Testis (tissue), 3 donors: ENCODE measurements around the gene SEMA4D. TPM values are rescaled to one million over a fixed set of nuclear protein-coding genes. Genes with fewer than 3 reads are reported as not detected.
A peak's percentile ranks its signal among the peaks of the same experiment; 100 is the strongest.

Source experiments
- DNase-seq: peaks from one replicate; pipeline ENCODE4 v3.0.0-alpha.2; 2019
- H3K27ac ChIP-seq, 2 donors: fragments of 200-600 bp; sonication (generic); one replicate each; pipeline ENCODE4 v1.5.1; 2019
- H3K27me3 ChIP-seq: fragments of 200-600 bp; sonication (generic); one replicate; pipeline ENCODE4 v1.5.1; 2019
- H3K36me3 ChIP-seq: fragments of 200-600 bp; sonication (generic); one replicate; pipeline ENCODE4 v1.5.1; 2017; ENCODE audit warnings: low read depth; ENCODE audit errors: missing control alignments
- H3K4me1 ChIP-seq: fragments of 200-600 bp; sonication (generic); one replicate; pipeline ENCODE4 v1.5.1; 2019
- H3K4me3 ChIP-seq, 2 donors: fragments of 200-600 bp; sonication (generic); one replicate each; pipeline ENCODE4 v1.5.1; 2017 to 2019
- H3K9me3 ChIP-seq: fragments of 200-600 bp; sonication (generic); one replicate; pipeline ENCODE4 v1.5.1; 2017
- POLR2A ChIP-seq: fragments of 450-650 bp; IDR thresholded peaks from one replicate; pipeline ENCODE4 v1.6.1; 2017; ENCODE audit warnings: antibody characterized with exemption, mild to moderate bottlenecking, moderate library complexity
- WGBS, 2 donors: methylation state at CpG; one replicate each; pipeline ENCODE4 v1.1.5; 2018; 5-methylcytosine and 5-hydroxymethylcytosine counted together
- intact Hi-C: fragments of 100-400 bp; cut with DNase I; formaldehyde crosslinking; loops from one replicate; pipeline ENCODE4 v1.15.1; 2023; ENCODE audit warnings: low total_unique reads
- polyA plus RNA-seq: library from polyadenylated mRNA; stranded (reverse); fragments of 350-450 nt; fragmentation: Illumina TruSeq; extraction: RNeasy Lipid Tissue Mini Kit (QIAGEN cat#74804); gene quantifications from one replicate; pipeline ENCODE4 v1.2.3, GENCODE V29; 2014; ENCODE audit warnings: low read depth, low replicate concordance; ENCODE audit not compliant: insufficient read depth
- total RNA-seq, 2 donors: library from RNA; depleted of rRNA; stranded (reverse); fragments of >200 nt; gene quantifications; one replicate each; pipeline ENCODE4 v1.2.3, GENCODE V29; 2016
- TF ChIP-seq, protein P1 (sequence below), 3 experiments: fragments of 450-650 bp in 2 of 3; fragments of 200-600 bp in 1 of 3; sonication (generic) in 1 of 3; IDR thresholded peaks; one replicate each; pipeline ENCODE4 v1.5.1; 2016 to 2019; ENCODE audit warnings: antibody characterized with exemption in 3 of 3, mild to moderate bottlenecking in 2 of 3, moderate library complexity in 1 of 3

The SEMA4D gene
- total and polyA plus RNA-seq, 3 donors from 2014 or later, result 26.2 to 53.1 (median 38.7) TPM

DNA sequence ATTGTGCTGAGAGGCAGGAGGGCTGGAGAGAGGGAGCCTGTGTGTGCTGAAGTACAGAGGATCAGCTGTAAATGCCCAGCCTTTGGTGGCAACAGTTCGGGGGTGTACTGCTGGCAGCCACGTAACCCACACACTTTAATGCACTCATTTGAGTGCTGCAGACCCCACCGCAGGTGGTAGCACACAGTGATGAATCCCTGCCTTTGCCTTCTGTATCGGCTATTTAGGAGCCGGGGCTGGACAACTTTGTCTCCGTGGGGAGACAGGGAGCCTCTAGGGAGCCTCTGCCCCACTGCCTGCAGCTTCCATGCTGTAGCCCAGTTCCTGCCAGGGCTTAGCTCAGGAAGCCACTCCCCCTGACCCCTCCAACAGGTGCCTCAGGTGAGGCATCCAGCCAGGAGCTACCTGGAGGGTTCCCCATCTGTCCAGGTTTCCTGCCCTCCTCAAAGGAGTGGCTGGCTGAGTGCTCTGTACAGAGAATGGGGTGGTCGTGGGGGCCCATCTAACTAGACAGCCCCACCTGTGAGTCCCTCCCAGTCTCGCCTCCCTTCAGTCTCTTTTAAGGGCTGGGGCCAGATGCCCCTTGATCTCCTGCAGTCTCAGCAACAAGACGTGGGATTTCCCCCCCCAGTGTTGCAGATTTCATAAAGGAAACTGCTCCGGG, 135.1 kb downstream of the SEMA4D start:
- no peaks in the 10 kb centered on the region for H3K36me3 ChIP-seq

DNA sequence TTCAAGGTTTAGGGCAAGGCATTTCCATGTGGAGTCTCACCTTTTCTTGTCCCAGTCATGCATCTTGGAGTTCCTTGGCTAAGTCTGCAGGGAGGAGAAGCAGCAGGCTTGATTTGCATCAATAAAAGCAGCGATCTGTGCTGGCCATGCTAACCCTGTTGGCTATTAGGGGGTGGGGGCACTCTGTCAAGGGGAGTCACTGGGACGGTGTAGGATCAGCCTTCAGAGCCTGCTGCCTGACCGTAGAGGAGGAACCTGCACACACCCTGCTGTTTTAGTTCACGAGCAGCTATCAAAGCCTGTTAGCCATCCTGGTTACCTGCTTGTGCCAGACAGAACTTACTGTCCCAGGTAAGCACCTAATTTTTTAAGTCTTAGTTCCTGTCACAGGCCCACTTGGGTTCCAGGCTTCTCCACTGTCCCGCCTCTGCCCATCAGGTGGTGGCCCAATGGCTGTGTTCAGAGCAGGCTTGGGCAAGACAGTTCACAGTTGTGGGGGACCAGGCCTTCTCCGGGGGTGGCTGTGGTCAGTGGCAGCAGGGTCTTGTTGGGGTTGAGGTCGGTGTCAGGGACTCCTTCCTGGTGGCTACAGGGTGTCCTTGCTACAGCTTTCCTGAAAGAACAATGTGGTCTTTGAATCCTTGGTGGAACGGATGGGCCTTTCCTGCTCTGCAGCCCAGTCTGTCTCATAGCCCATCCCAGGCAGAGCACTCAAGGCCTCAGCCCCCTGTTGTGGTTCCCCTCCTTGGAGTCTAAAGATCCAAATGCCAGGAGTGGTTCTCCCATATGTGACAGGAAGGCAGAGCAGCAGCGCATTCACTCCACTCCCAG, 135.9 kb downstream of the SEMA4D start:
- Histone ChIP-seq H3K4me3 (no peak overlapping the region), H3K27ac (no peak overlapping the region), H3K36me3 (no peaks in the 10 kb centered on the region), H3K27me3 (no peaks in the 10 kb centered on the region), H3K9me3 (no peaks in the 10 kb centered on the region), H3K4me1 (no peaks in the 10 kb centered on the region)
- DNase-seq, result no peak
- no peak for TF ChIP-seq POLR2A
- TF ChIP-seq, protein P1, sequence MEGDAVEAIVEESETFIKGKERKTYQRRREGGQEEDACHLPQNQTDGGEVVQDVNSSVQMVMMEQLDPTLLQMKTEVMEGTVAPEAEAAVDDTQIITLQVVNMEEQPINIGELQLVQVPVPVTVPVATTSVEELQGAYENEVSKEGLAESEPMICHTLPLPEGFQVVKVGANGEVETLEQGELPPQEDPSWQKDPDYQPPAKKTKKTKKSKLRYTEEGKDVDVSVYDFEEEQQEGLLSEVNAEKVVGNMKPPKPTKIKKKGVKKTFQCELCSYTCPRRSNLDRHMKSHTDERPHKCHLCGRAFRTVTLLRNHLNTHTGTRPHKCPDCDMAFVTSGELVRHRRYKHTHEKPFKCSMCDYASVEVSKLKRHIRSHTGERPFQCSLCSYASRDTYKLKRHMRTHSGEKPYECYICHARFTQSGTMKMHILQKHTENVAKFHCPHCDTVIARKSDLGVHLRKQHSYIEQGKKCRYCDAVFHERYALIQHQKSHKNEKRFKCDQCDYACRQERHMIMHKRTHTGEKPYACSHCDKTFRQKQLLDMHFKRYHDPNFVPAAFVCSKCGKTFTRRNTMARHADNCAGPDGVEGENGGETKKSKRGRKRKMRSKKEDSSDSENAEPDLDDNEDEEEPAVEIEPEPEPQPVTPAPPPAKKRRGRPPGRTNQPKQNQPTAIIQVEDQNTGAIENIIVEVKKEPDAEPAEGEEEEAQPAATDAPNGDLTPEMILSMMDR (IDR thresholded peaks at IDR 0.05), result no peak
- 76 to 77% methylated on average over 6 to 9 of the region's 9 CpGs for WGBS, 2 donors
- intact Hi-C loops, result no loop called here

More for the DNA sequence above, 135.1 kb downstream of the SEMA4D start:
- Histone ChIP-seq H3K27me3 (no peaks in the 10 kb centered on the region), H3K9me3 (no peaks in the 10 kb centered on the region), H3K4me1 (no peaks in the 10 kb centered on the region), H3K4me3 (no peak overlapping the region), H3K27ac (no peak overlapping the region)
- WGBS, 2 donors, result 90 to 95% methylated on average over 10 of the region's 10 CpGs
- intact Hi-C loops, result no loop called here
- TF ChIP-seq, protein P1 (IDR thresholded peaks at IDR 0.05), result no peak
- TF ChIP-seq POLR2A, result no peak
- DNase-seq, result no peak

DNA sequence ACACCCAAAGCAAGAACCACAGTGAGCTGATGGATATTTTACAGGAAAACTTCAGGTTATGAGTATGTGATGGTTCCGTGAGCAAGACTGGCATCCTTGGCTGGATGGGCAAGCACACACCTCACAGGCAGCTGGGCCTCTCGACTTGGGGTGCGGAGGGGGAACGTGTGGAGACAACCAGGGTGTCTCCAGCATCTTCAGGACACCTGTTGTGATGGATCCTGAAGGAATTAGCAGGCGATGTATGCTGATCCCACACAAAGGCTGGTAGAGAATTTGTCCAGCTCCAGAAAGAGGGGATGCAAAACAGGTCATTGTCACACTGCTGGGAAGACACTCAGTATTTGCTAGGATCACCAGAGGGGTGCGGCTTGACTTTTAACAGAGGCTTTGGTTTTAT, 136.9 kb downstream of the SEMA4D start:
- H3K27ac ChIP-seq, result no peak overlapping the region
- no peaks in the 10 kb centered on the region for H3K4me1 ChIP-seq
- no peak for DNase-seq
- TF ChIP-seq, protein P1 (IDR thresholded peaks at IDR 0.05), result no peak
- H3K27me3 ChIP-seq, result no peaks in the 10 kb centered on the region
- intact Hi-C loops, result no loop called here
- no peaks in the 10 kb centered on the region for H3K9me3 ChIP-seq
- no peaks in the 10 kb centered on the region for H3K36me3 ChIP-seq
- WGBS, 2 donors, result 82 to 93% methylated on average over 6 of the region's 6 CpGs
- no peak overlapping the region for H3K4me3 ChIP-seq

DNA sequence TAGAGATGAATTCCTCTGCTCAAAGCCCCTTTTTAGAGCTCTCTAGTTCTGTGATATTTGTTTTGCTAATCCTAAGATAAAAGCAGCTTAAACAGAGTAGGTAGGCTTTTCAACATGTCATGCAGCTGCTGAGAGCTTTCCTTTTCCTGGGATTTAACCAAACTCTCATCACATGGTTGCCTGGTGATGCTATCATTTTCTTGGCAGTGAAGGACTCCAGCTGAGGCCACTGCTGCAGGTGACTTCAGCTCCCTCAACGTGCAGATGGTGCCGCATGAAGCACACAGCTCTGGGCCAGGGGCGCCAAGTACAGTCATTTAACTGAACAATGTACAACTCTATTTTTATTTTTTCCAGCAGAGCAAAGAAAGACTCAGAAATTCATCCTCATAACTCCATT, 137.4 kb downstream of the SEMA4D start:
- no peak for TF ChIP-seq POLR2A
- TF ChIP-seq, protein P1 (IDR thresholded peaks at IDR 0.05), result no peak
- Histone ChIP-seq H3K9me3 (no peaks in the 10 kb centered on the region), H3K4me3 (no peak overlapping the region), H3K36me3 (no peaks in the 10 kb centered on the region), H3K27me3 (no peaks in the 10 kb centered on the region), H3K4me1 (no peaks in the 10 kb centered on the region), H3K27ac (no peak overlapping the region)
- 74 to 84% methylated on average over 3 of the region's 3 CpGs for WGBS, 2 donors
- peak; percentile 12 for DNase-seq
- intact Hi-C loops, result no loop called here
